ENCODE measurements around the gene SLC36A3. TPM values are rescaled to one million over a fixed set of nuclear protein-coding genes. Genes with fewer than 3 reads are reported as not detected.
"Not testable (repeated sequence)": the region's sequence is repeated elsewhere in the genome, so short reads cannot be mapped to it uniquely, and the experiment has no call there.

Gene SLC36A3
- total and polyA plus RNA-seq, 4 experiments from 2014 or later, result not detected

DNA sequence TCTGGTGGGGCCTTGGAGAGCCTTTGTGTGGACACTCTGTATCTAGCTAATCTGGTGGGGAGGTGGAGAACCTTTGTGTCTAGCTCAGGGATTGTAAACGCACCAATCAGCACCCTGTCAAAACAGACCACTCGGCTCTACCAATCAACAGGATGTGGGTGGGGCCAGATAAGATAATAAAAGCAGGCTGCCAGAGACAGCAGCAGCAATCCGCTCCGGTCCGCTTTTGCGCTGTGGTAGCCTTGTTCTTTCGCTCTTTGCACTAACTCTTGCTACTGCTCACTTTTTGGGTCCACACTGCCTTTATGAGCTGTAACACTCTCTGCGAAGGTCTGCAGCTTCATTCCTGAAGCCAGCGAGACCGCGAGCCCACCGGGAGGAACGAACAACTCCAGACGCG, 6.3 kb upstream of the SLC36A3 start:
- H3K27me3 Mint-ChIP-seq, result peaks cover 6 to 13% of the 10 kb centered on the region in 2 donors
- H3K27ac Mint-ChIP-seq, result not testable (repeated sequence)

DNA sequence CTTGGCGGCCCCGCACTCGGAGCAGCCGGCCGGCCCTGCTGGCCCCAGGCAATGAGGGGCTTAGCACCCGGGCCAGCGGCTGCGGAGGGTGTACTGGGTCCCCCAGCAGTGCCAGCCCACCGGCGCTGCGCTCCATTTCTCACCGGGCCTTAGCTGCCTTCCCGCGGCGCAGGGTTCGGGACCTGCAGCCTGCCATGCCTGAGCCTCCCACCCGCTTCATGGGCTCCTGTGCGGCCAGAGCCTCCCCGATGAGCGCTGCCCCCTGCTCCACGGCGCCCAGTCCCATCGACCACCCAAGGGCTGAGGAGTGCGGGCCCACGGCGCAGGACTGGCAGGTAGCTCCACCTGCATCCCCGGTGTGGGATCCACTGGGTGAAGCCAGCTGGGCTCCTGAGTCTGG, 5.7 kb upstream of the SLC36A3 start:
- intact Hi-C loops (cut with micrococcal nuclease); H3K27me3 ChIP-seq (ENCODE audit: insufficient read depth, low read length); H3K36me3 Mint-ChIP-seq; H3K4me1 Mint-ChIP-seq; H3K27ac Mint-ChIP-seq; H3K27ac ChIP-seq (ENCODE audit: low read depth, low read length); H3K4me1 ChIP-seq (ENCODE audit: insufficient read depth, low read length); H3K36me3 ChIP-seq (ENCODE audit: insufficient read depth, low read length); DNase-seq; CTCF ChIA-PET (ENCODE audit: partially characterized antibody); POLR2A ChIA-PET (ENCODE audit: partially characterized antibody); H3K4me3 ChIP-seq (ENCODE audit: low read length in 2 of 2); H3K4me3 Mint-ChIP-seq; H3K9me3 ChIP-seq (ENCODE audit: control insufficient read depth in 1 of 2, low read length in 2 of 2): not testable (repeated sequence)
- peaks cover 0 to 19% (median 13%) of the 10 kb centered on the region in 8 donors for H3K9me3 Mint-ChIP-seq
- peaks cover 5 to 13% of the 10 kb centered on the region in 2 donors for H3K27me3 Mint-ChIP-seq

More for the DNA sequence above, 6.3 kb upstream of the SLC36A3 start:
- H3K27me3 ChIP-seq (ENCODE audit: insufficient read depth, low read length); H3K27ac ChIP-seq (ENCODE audit: low read depth, low read length); POLR2A ChIA-PET (ENCODE audit: partially characterized antibody); H3K4me1 Mint-ChIP-seq; CTCF ChIA-PET (ENCODE audit: partially characterized antibody); H3K36me3 ChIP-seq (ENCODE audit: insufficient read depth, low read length); H3K9me3 ChIP-seq (ENCODE audit: control insufficient read depth in 1 of 2, low read length in 2 of 2); H3K36me3 Mint-ChIP-seq; DNase-seq; H3K4me1 ChIP-seq (ENCODE audit: insufficient read depth, low read length); H3K4me3 ChIP-seq (ENCODE audit: low read length in 2 of 2); H3K4me3 Mint-ChIP-seq: not testable (repeated sequence)
- peaks cover 0 to 19% (median 13%) of the 10 kb centered on the region in 8 donors for H3K9me3 Mint-ChIP-seq
- intact Hi-C loops (cut with micrococcal nuclease), result loop anchor here (10.0 kb wide), 2 partner anchors 155 to 185 kb away; partner anchors contain the start of gene ANXA6

DNA sequence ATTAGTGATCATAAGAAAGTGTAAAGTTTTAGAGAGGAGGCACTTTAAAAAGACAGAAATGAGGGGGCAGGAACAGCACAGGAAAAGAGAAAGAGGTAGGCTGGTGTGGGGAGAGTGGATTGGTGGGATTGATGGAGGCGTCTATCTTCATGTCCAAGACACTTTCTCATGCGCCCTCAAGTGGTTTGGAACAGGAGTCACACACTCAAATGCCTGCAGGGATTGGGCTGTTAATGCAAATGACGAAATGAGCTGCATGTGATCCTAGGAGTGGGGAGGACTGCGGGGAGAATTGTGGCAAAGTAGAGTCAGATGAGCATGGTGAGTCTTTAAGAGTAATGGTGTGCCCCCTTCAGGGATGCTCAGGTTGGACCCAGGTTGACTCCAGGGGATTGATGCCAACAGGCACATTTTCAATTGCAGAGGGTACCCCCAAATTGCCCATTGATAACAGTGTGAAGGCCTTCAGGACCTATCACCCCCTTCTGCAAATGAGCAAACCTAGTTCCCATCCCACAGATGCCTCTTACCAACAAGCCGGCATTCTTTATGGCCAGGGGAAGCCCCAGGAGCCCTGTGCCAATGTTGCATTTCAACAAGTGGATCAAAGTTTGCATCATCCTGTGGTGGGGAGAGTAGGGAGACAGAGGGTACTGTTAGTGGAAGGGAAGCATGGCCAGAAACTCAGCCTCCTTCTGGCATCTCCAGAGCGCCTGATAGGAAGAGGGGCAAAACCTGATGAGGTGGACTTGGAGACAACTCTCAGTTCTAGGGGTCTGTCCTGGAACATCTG, 5.3 kb downstream of the SLC36A3 start:
- H3K36me3 ChIP-seq (ENCODE audit: insufficient read depth, low read length), result no peaks in the 10 kb centered on the region
- no peaks in the 10 kb centered on the region for H3K9me3 ChIP-seq (ENCODE audit: control insufficient read depth in 1 of 2, low read length in 2 of 2)
- H3K4me3 ChIP-seq (ENCODE audit: low read length in 2 of 2), result no peak overlapping the region
- DNase-seq, result peak in 2 of 5 donors; percentile 5 to 9
- intact Hi-C loops (cut with micrococcal nuclease), result no loop called here
- H3K9me3 Mint-ChIP-seq, result no peaks in the 10 kb centered on the region
- H3K4me1 Mint-ChIP-seq, result no peaks in the 10 kb centered on the region
- ChIA-PET CTCF (ENCODE audit: partially characterized antibody) (interaction anchor here (0.5 kb wide), 1 partner anchor 1199 kb away, joined by 3 read pairs; no protein-coding TSS in a partner anchor), POLR2A (ENCODE audit: partially characterized antibody) (no interaction called here)
- H3K27ac Mint-ChIP-seq, result peak overlapping the region in 1 of 7 donors; percentile 17
- H3K27ac ChIP-seq (ENCODE audit: low read depth, low read length), result no peak overlapping the region
- H3K27me3 ChIP-seq (ENCODE audit: insufficient read depth, low read length), result no peaks in the 10 kb centered on the region
- no peaks in the 10 kb centered on the region for H3K36me3 Mint-ChIP-seq
- H3K4me3 Mint-ChIP-seq, result peak overlapping the region in 2 of 8 donors; percentile 16 to 27
- peaks cover 12 to 13% of the 10 kb centered on the region in 2 donors for H3K27me3 Mint-ChIP-seq
- H3K4me1 ChIP-seq (ENCODE audit: insufficient read depth, low read length), result no peaks in the 10 kb centered on the region

DNA sequence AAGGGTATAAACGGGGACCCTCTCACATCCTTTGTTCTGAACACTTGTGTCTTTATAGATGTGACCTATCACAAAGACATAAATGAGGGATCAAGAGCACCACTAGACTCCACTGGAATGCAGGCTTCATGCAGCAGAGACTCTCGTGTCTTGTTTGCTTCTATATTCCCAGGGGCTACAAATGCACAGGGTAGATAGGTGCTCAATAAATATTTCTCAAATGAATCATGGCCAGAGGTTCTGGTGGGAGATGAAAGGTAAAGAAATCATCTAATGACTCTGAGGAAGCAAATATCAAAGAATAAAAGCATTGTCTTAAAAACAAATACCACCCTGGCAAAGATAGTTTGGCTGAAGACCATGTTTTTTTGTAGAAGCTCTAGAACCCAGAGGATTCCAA, 6.6 kb downstream of the SLC36A3 start:
- Mint-ChIP-seq H3K36me3 (no peaks in the 10 kb centered on the region), H3K27me3 (peaks cover 9 to 10% of the 10 kb centered on the region in 2 donors), H3K9me3 (no peaks in the 10 kb centered on the region), H3K27ac (no peak overlapping the region), H3K4me1 (no peaks in the 10 kb centered on the region), H3K4me3 (no peak overlapping the region)
- intact Hi-C loops (cut with micrococcal nuclease), result no loop called here
- ChIA-PET POLR2A (ENCODE audit: partially characterized antibody) (no interaction called here), CTCF (ENCODE audit: partially characterized antibody) (interaction anchor here (0.6 kb wide), 1 partner anchor 164 kb away, joined by 3 read pairs; no protein-coding TSS in a partner anchor)
- no peaks in the 10 kb centered on the region for H3K36me3 ChIP-seq (ENCODE audit: insufficient read depth, low read length)
- no peaks in the 10 kb centered on the region for H3K9me3 ChIP-seq (ENCODE audit: control insufficient read depth in 1 of 2, low read length in 2 of 2)
- H3K4me1 ChIP-seq (ENCODE audit: insufficient read depth, low read length), result no peaks in the 10 kb centered on the region
- DNase-seq, result no peak
- H3K27me3 ChIP-seq (ENCODE audit: insufficient read depth, low read length), result no peaks in the 10 kb centered on the region
- no peak overlapping the region for H3K27ac ChIP-seq (ENCODE audit: low read depth, low read length)
- H3K4me3 ChIP-seq (ENCODE audit: low read length in 2 of 2), result no peak overlapping the region

DNA sequence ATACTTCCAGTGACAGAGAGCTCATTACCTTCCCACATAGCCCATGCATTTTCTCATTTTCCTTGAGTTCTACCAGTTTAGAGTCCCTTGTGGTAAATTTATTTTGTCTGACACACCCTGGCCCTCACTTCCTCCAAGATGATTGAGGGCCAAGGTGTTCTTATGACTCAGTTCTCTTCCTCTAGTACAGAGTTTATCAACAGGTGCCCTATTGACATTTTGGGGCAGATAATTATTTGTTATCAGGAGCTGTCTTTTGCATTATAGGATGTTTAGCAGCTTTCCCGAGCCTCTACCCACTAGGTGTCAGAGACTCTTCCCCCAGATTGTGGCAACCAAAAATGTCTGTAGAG, 7.1 kb downstream of the SLC36A3 start:
- no peak overlapping the region for H3K4me3 Mint-ChIP-seq
- no peak overlapping the region for H3K27ac Mint-ChIP-seq
- intact Hi-C loops (cut with micrococcal nuclease), result no loop called here
- Histone ChIP-seq H3K4me3 (ENCODE audit: low read length in 2 of 2) (no peak overlapping the region), H3K4me1 (ENCODE audit: insufficient read depth, low read length) (no peaks in the 10 kb centered on the region), H3K27me3 (ENCODE audit: insufficient read depth, low read length) (no peaks in the 10 kb centered on the region), H3K36me3 (ENCODE audit: insufficient read depth, low read length) (no peaks in the 10 kb centered on the region), H3K9me3 (ENCODE audit: control insufficient read depth in 1 of 2, low read length in 2 of 2) (no peaks in the 10 kb centered on the region), H3K27ac (ENCODE audit: low read depth, low read length) (no peak overlapping the region)
- POLR2A ChIA-PET (ENCODE audit: partially characterized antibody), result no interaction called here
- H3K4me1 Mint-ChIP-seq, result no peaks in the 10 kb centered on the region
- no peak for DNase-seq
- no peaks in the 10 kb centered on the region for H3K36me3 Mint-ChIP-seq
- no peaks in the 10 kb centered on the region for H3K9me3 Mint-ChIP-seq
- peaks cover 9% of the 10 kb centered on the region in 2 donors for H3K27me3 Mint-ChIP-seq
- CTCF ChIA-PET (ENCODE audit: partially characterized antibody), result interaction anchor here (0.6 kb wide), 1 partner anchor 165 kb away, joined by 3 read pairs; no protein-coding TSS in a partner anchor

DNA sequence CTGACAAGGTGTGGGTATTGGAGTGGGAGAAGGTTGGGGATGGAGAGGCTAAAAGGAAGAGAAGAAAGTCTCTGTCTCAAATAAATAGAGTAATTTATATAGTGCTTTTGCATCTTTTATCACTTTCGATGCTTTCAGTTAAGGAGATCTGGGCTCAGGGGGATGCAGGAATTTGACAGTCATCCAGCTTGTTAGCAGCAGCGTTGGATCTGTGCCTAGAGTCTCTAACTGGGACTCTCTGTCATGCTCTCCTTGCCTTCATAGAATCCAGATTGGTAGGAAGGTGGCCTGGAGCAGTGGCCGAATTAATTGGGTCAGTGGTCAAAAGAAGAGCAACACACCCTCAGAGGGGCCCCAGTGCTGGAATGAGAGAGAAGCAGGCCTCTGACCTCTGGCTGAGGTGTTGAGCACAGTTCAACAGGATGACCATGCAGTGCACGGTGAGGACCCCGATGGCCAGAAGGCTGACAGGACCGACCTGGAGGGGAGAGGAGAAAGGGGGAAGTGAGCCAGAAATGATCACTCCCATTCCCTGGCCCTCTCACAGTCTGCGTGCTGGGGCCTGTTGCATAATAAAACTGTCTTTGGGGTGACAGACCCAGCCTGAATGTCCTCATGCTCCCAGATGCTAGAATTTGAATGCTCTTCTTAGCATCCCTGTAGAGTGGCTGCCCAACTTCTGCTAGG, 7.6 kb downstream of the SLC36A3 start:
- Histone ChIP-seq H3K27me3 (ENCODE audit: insufficient read depth, low read length) (no peaks in the 10 kb centered on the region), H3K36me3 (ENCODE audit: insufficient read depth, low read length) (no peaks in the 10 kb centered on the region), H3K4me3 (ENCODE audit: low read length in 2 of 2) (no peak overlapping the region), H3K9me3 (ENCODE audit: control insufficient read depth in 1 of 2, low read length in 2 of 2) (no peaks in the 10 kb centered on the region), H3K4me1 (ENCODE audit: insufficient read depth, low read length) (no peaks in the 10 kb centered on the region), H3K27ac (ENCODE audit: low read depth, low read length) (no peak overlapping the region)
- no peak overlapping the region for H3K27ac Mint-ChIP-seq
- peaks cover 6 to 9% of the 10 kb centered on the region in 2 donors for H3K27me3 Mint-ChIP-seq
- CTCF ChIA-PET (ENCODE audit: partially characterized antibody), result no interaction called here
- POLR2A ChIA-PET (ENCODE audit: partially characterized antibody), result no interaction called here
- H3K4me3 Mint-ChIP-seq, result no peak overlapping the region
- no peak for DNase-seq
- intact Hi-C loops (cut with micrococcal nuclease), result no loop called here
- no peaks in the 10 kb centered on the region for H3K36me3 Mint-ChIP-seq
- H3K9me3 Mint-ChIP-seq, result no peaks in the 10 kb centered on the region
- H3K4me1 Mint-ChIP-seq, result no peaks in the 10 kb centered on the region

DNA sequence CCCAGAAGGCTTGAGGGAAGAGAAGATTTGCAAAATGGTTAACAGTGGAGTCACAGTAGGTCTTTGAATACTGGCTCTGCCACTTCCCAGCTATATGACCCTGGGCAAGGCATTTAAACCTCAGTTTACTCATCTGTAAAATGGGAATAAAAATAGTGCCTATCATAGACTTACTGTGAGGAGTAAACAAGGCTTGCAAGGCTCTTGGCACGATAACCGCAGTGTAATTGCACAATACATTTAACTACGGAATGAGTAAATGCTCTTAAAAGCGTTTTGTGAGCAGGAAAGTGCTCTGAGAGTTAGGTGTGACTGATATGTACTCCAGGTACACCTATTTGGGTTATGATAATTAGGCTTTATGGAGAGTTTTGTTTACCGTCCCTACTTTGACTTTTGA, 8.4 kb downstream of the SLC36A3 start:
- no peaks in the 10 kb centered on the region for H3K27me3 ChIP-seq (ENCODE audit: insufficient read depth, low read length)
- POLR2A ChIA-PET (ENCODE audit: partially characterized antibody), result no interaction called here
- DNase-seq, result no peak
- intact Hi-C loops (cut with micrococcal nuclease), result no loop called here
- H3K27ac ChIP-seq (ENCODE audit: low read depth, low read length), result no peak overlapping the region
- no peaks in the 10 kb centered on the region for H3K9me3 ChIP-seq (ENCODE audit: control insufficient read depth in 1 of 2, low read length in 2 of 2)
- no peaks in the 10 kb centered on the region for H3K4me1 ChIP-seq (ENCODE audit: insufficient read depth, low read length)
- no peak overlapping the region for H3K4me3 Mint-ChIP-seq
- no peak overlapping the region for H3K27ac Mint-ChIP-seq
- CTCF ChIA-PET (ENCODE audit: partially characterized antibody), result no interaction called here
- H3K9me3 Mint-ChIP-seq, result peaks cover 0 to 2% (median 0%) of the 10 kb centered on the region in 8 donors
- H3K4me3 ChIP-seq (ENCODE audit: low read length in 2 of 2), result no peak overlapping the region
- H3K36me3 ChIP-seq (ENCODE audit: insufficient read depth, low read length), result no peaks in the 10 kb centered on the region
- no peaks in the 10 kb centered on the region for H3K36me3 Mint-ChIP-seq
- no peaks in the 10 kb centered on the region for H3K4me1 Mint-ChIP-seq
- peaks cover 6 to 9% of the 10 kb centered on the region in 2 donors for H3K27me3 Mint-ChIP-seq
